Prostate gland (tissue), 2 donors: ENCODE results near the gene SIK2. TPM values are rescaled to one million over a fixed set of nuclear protein-coding genes. Genes with fewer than 3 reads are reported as not detected.

Experiments used
- DNase-seq: peaks from one replicate; pipeline ENCODE4 v3.0.0-alpha.2; 2019; ENCODE audit warnings: low spot score
- H3K27ac ChIP-seq, 2 donors: fragments of 200-600 bp; sonication (generic); 2 replicates each; pipeline ENCODE4 v1.5.1; 2017 to 2019
- H3K27me3 ChIP-seq: fragments of 200-600 bp; sonication (generic); replicated peaks from 2 replicates; pipeline ENCODE4 v1.5.1; 2019; ENCODE audit not compliant: insufficient read depth
- H3K36me3 ChIP-seq, 2 donors: fragments of 200-600 bp; sonication (generic); 1 replicate in 1 of 2; 2 replicates in 1 of 2; pipeline versions ENCODE4 v1.5.1 to v1.8.1; 2017 to 2019
- H3K4me1 ChIP-seq: fragments of 200-600 bp; sonication (generic); replicated peaks from 2 replicates; pipeline ENCODE4 v1.5.1; 2019
- H3K4me3 ChIP-seq, 2 donors: fragments of 200-600 bp; sonication (generic); 2 replicates each; pipeline ENCODE4 v1.5.1; 2017 to 2019
- H3K9me3 ChIP-seq: fragments of 200-600 bp; sonication (generic); 2 replicates; pipeline ENCODE4 v1.5.1; 2017
- CTCF ChIP-seq, 4 experiments: fragments of 200-600 bp in 2 of 4; fragments of 450-650 bp in 2 of 4; sonication (generic) in 2 of 4; IDR thresholded peaks; 1 replicate in 3 of 4; 2 replicates in 1 of 4; pipeline ENCODE4 v1.5.1; 2016 to 2019; ENCODE audit warnings: antibody characterized with exemption in 4 of 4, mild to moderate bottlenecking in 2 of 4, moderate library complexity in 2 of 4
- POLR2A ChIP-seq: fragments of 450-650 bp; IDR thresholded peaks from one replicate; pipeline ENCODE4 v1.6.1; 2016; ENCODE audit warnings: antibody characterized with exemption, mild to moderate bottlenecking
- POLR2AphosphoS5 ChIP-seq: sonication (generic); formaldehyde crosslinking; IDR thresholded peaks from one replicate; pipeline ENCODE4 v1.6.1; 2017; ENCODE audit warnings: antibody characterized with exemption
- WGBS: methylation state at CpG from one replicate; pipeline ENCODE4 v1.1.5; 2018; 5-methylcytosine and 5-hydroxymethylcytosine counted together
- intact Hi-C: fragments of 100-400 bp; cut with DNase I; formaldehyde crosslinking; loops from one replicate; pipeline ENCODE4 v1.14.2; 2022
- total RNA-seq, 2 donors: library from RNA; depleted of rRNA; stranded (reverse); fragments of >200 nt; gene quantifications; one replicate each; pipeline ENCODE4 v1.1.0, GENCODE V29; 2016

The SIK2 gene
- total RNA-seq, 2 donors from 2014 or later: 13.0 to 18.7 TPM

- 85% methylated on average over 10 of the region's 10 CpGs for WGBS
Observed at GRCh38 chr11:111562692-111563389, 39.4 kb upstream of the SIK2 start.

GRCh38 chr11:111565114-111565720, 37.0 kb upstream of the SIK2 start:
- no peaks in the 10 kb centered on the region for H3K27me3 ChIP-seq
- DNase-seq: peak; percentile 68
- intact Hi-C loops: loop anchor here (2.0 kb wide), 1 partner anchor 276 kb away; no protein-coding TSS in a partner anchor
- H3K4me1 ChIP-seq: no peaks in the 10 kb centered on the region
- TF ChIP-seq POLR2A (no peak), CTCF (IDR thresholded peaks at IDR 0.05) (peak; percentile 68 to 85 (median 76)), POLR2AphosphoS5 (peak; percentile 64)
- WGBS: 73% methylated on average over 4 of the region's 4 CpGs
- H3K36me3 ChIP-seq: no peaks in the 10 kb centered on the region
- no peak overlapping the region for H3K27ac ChIP-seq
- H3K9me3 ChIP-seq: no peaks in the 10 kb centered on the region
- no peak overlapping the region for H3K4me3 ChIP-seq

More at GRCh38 chr11:111562692-111563389, 39.4 kb upstream of the SIK2 start:
- Histone ChIP-seq H3K27me3 (no peaks in the 10 kb centered on the region), H3K9me3 (no peaks in the 10 kb centered on the region), H3K4me1 (no peaks in the 10 kb centered on the region), H3K27ac (no peak overlapping the region), H3K36me3 (no peaks in the 10 kb centered on the region), H3K4me3 (no peak overlapping the region)
- no peak for DNase-seq
- intact Hi-C loops: no loop called here
- TF ChIP-seq POLR2AphosphoS5 (no peak), CTCF (IDR thresholded peaks at IDR 0.05) (no peak), POLR2A (no peak)

DNA sequence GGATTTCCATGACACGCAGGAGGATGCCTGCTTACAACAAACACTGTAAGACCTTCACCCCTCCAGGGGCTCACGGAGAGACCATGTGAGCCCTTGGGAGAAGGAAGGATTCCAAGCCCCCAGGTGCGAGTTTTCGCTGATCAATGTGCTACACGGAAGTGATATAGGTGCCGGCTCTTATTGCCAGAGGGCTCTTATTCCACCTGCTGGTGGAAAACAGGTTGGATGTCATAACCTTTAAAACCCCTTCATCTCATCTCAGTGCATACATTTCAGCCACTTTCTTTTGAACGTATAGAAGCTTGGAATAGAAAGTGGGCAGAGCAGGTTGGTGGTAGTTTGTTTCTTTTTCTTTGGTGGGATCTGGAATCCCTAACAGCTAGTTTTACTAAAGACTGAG, 35.9 kb upstream of the SIK2 start:
- TF ChIP-seq POLR2AphosphoS5 (no peak), POLR2A (no peak), CTCF (IDR thresholded peaks at IDR 0.05) (no peak)
- Histone ChIP-seq H3K36me3 (no peaks in the 10 kb centered on the region), H3K27ac (no peak overlapping the region), H3K4me3 (no peak overlapping the region), H3K4me1 (no peaks in the 10 kb centered on the region), H3K27me3 (no peaks in the 10 kb centered on the region), H3K9me3 (no peaks in the 10 kb centered on the region)
- intact Hi-C loops: no loop called here
- WGBS: 68% methylated on average over 7 of the region's 7 CpGs
- DNase-seq: no peak

GRCh38 chr11:111569476-111569875, 32.8 kb upstream of the SIK2 start:
- Histone ChIP-seq H3K27ac (no peak overlapping the region), H3K4me3 (no peak overlapping the region), H3K9me3 (no peaks in the 10 kb centered on the region), H3K4me1 (no peaks in the 10 kb centered on the region), H3K27me3 (no peaks in the 10 kb centered on the region), H3K36me3 (no peaks in the 10 kb centered on the region)
- WGBS: 57% methylated on average over 4 of the region's 4 CpGs
- TF ChIP-seq CTCF (IDR thresholded peaks at IDR 0.05): no peak
- no peak for TF ChIP-seq POLR2A
- no peak for TF ChIP-seq POLR2AphosphoS5
- no peak for DNase-seq
- intact Hi-C loops: no loop called here

GRCh38 chr11:111570796-111571195, 31.5 kb upstream of the SIK2 start:
- H3K27ac ChIP-seq: no peak overlapping the region
- no peaks in the 10 kb centered on the region for H3K4me1 ChIP-seq
- 63% methylated on average over 6 of the region's 6 CpGs for WGBS
- no peaks in the 10 kb centered on the region for H3K27me3 ChIP-seq
- intact Hi-C loops: no loop called here
- DNase-seq: no peak
- no peaks in the 10 kb centered on the region for H3K36me3 ChIP-seq
- no peaks in the 10 kb centered on the region for H3K9me3 ChIP-seq
- no peak overlapping the region for H3K4me3 ChIP-seq
- no peak for TF ChIP-seq CTCF (IDR thresholded peaks at IDR 0.05)
- no peak for TF ChIP-seq POLR2AphosphoS5
- TF ChIP-seq POLR2A: no peak
